ENCODE results near the gene MST1R.

DNA sequence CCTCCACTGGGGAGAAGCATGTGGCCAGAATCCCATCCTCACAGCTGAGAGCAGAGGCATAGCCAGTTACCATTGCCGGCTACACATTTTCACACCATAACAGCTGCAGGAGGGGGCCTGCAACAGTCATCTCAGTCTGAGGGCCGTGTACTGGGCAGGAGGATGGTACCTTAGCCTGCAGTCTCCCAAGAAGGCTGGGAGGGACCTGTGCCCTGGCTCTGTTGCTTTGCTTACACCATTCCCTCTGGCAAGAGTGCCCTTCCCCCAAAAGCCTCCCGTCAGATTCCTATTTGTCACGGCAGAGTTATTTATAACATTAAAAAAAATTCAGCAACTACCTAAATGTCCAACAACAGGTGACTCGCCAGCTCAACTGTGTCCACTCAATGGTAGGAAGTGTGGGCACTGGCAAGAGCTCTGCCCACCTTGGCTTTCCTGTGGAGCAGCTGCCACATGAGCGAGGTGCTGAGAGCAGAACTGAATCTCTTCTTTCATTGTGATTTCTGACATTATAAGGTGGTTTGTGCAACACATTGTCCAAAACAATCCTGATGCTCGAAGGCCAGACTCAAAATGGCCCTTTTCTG, 38.4 kb downstream of the MST1R start:
- TF ChIP-seq SP1 (IDR thresholded peaks at IDR 0.05) (no peak), FOXA1 (IDR thresholded peaks at IDR 0.05) (no peak), FOXM1 (IDR thresholded peaks at IDR 0.05; ENCODE audit: borderline replicate concordance) (no peak), SUZ12 (IDR thresholded peaks at IDR 0.05) (no peak), PKNOX1 (IDR thresholded peaks at IDR 0.05) (no peak), FOXK2 (IDR thresholded peaks at IDR 0.05) (no peak), HDGF (IDR thresholded peaks at IDR 0.05; ENCODE audit: borderline replicate concordance) (no peak), BHLHE40 (IDR thresholded peaks at IDR 0.05; ENCODE audit: borderline replicate concordance) (no peak), L3MBTL2 (conservative IDR thresholded peaks at IDR 0.05) (no peak), LEF1 (IDR thresholded peaks at IDR 0.05; ENCODE audit: borderline replicate concordance) (no peak), ARNT (IDR thresholded peaks at IDR 0.05) (no peak), ELF4 (IDR thresholded peaks at IDR 0.05) (no peak)
